Keratinocyte (primary cell): ENCODE results near the gene GPR37L1. TPM values are rescaled to one million over a fixed set of nuclear protein-coding genes. Genes with fewer than 3 reads are reported as not detected.

Experiments used
- DNase-seq: peaks from one replicate; pipeline ENCODE4 v3.0.0-alpha.2; 2011; ENCODE audit warnings: low read depth, missing footprints, low spot score
- FAIRE-seq: peaks from 2 replicates; lab custom pipeline; 2011; peaks lifted over from hg19 to GRCh38; lab: Jason Lieb, UNC
- H2AFZ ChIP-seq: 2 replicates; pipeline ENCODE4 v1.6.0; 2012; ENCODE audit warnings: low read length, control low read depth, inconsistent platforms; ENCODE audit not compliant: control insufficient read depth
- H3K27ac ChIP-seq: 2 replicates; pipeline ENCODE4 v1.5.1; 2011; ENCODE audit warnings: low read length; ENCODE audit not compliant: control insufficient read depth, insufficient read depth
- H3K27me3 ChIP-seq: 3 replicates; pipeline ENCODE4 v1.6.0; 2011; ENCODE audit warnings: low read length; ENCODE audit not compliant: control insufficient read depth, insufficient read depth; ENCODE audit errors: extremely low read depth
- H3K36me3 ChIP-seq, 2 experiments: 2 replicates in 1 of 2; 3 replicates in 1 of 2; pipeline ENCODE4 v1.5.1; 2011; ENCODE audit warnings: low read length in 2 of 2, mild to moderate bottlenecking in 1 of 2; ENCODE audit not compliant: control insufficient read depth in 2 of 2, insufficient read depth in 2 of 2; ENCODE audit errors: extremely low read depth in 1 of 2
- H3K4me1 ChIP-seq: 3 replicates; pipeline ENCODE4 v1.5.1; 2011; ENCODE audit warnings: low read length; ENCODE audit not compliant: control insufficient read depth, insufficient read depth; ENCODE audit errors: extremely low read depth
- H3K4me2 ChIP-seq: 3 replicates; pipeline ENCODE4 v1.6.0; 2011; ENCODE audit warnings: low read depth, low read length; ENCODE audit not compliant: control insufficient read depth, insufficient read depth; ENCODE audit errors: extremely low read depth
- H3K4me3 ChIP-seq, 3 experiments: fragments of 200-600 bp in 1 of 3; sonication (generic) in 1 of 3; 2 replicates in 2 of 3; 3 replicates in 1 of 3; pipeline ENCODE4 v1.5.1; 2011 to 2016; ENCODE audit warnings: low read length in 3 of 3, mild to moderate bottlenecking in 3 of 3, control low read depth in 2 of 3, inconsistent platforms in 1 of 3, low read depth in 1 of 3, mixed read lengths in 1 of 3, mixed run types in 1 of 3, moderate library complexity in 1 of 3; ENCODE audit not compliant: control insufficient read depth in 2 of 3, insufficient read depth in 2 of 3; ENCODE audit errors: extremely low read depth in 1 of 3
- H3K79me2 ChIP-seq: 2 replicates; pipeline ENCODE4 v1.6.0; 2012; ENCODE audit warnings: low read length; ENCODE audit not compliant: control insufficient read depth, insufficient read depth
- H3K9ac ChIP-seq: 3 replicates; pipeline ENCODE4 v1.6.0; 2011; ENCODE audit warnings: low read length; ENCODE audit not compliant: control insufficient read depth, insufficient read depth; ENCODE audit errors: extremely low read depth
- H3K9me1 ChIP-seq: 3 replicates; pipeline ENCODE4 v1.6.0; 2011; ENCODE audit warnings: low read length; ENCODE audit not compliant: control insufficient read depth, insufficient read depth; ENCODE audit errors: extremely low read depth
- H3K9me3 ChIP-seq: 2 replicates; pipeline ENCODE4 v1.5.1; 2012; ENCODE audit warnings: low read depth, low read length; ENCODE audit not compliant: control insufficient read depth
- H4K20me1 ChIP-seq: 3 replicates; pipeline ENCODE4 v1.6.0; 2011; ENCODE audit warnings: low read length; ENCODE audit not compliant: control insufficient read depth, insufficient read depth; ENCODE audit errors: extremely low read depth
- CTCF ChIP-seq, 3 experiments: IDR thresholded peaks in 1 of 3; conservative IDR thresholded peaks in 1 of 3; optimal IDR thresholded peaks in 1 of 3; 2 replicates in 2 of 3; 3 replicates in 1 of 3; pipeline versions ENCODE3 to v1.5.1; 2011; ENCODE audit warnings: low read length in 3 of 3, mild to moderate bottlenecking in 3 of 3, moderate library complexity in 2 of 3, control low read depth in 1 of 3, inconsistent platforms in 1 of 3; ENCODE audit not compliant: insufficient read depth in 2 of 3; ENCODE audit errors: extremely low read depth in 1 of 3
- EZH2 ChIP-seq: IDR thresholded peaks from one replicate; pipeline ENCODE4 v1.6.1; 2012; ENCODE audit warnings: inconsistent platforms, mild to moderate bottlenecking, low read length, moderate library complexity
- dilution Hi-C: fragments of 300-500 bp; cut with MboI; formaldehyde crosslinking; loops from one replicate; pipeline ENCODE4 v1.7.0; 2020; ENCODE audit warnings: low sequenced_read_pairs; ENCODE audit not compliant: extremely low pct_ligation_motif_present
- polyA plus RNA-seq, 5 experiments: library from polyadenylated mRNA; depleted of rRNA in 3 of 5; stranded (reverse) in 3 of 5; stranded (forward) in 1 of 5; unstranded in 1 of 5; fragments of >200 nt; gene quantifications; 1 replicate in 1 of 5; 2 replicates in 3 of 5; 3 replicates in 1 of 5; pipeline versions ENCODE4 v1.2.1 to v1.2.3, GENCODE V29; 2011 to 2012; ENCODE audit warnings: missing spikeins in 2 of 5, low read depth in 1 of 5, low replicate concordance in 1 of 5

The GPR37L1 gene
- polyA plus RNA-seq, 1 donor (not counting 4 experiments of a cell fraction or from before 2014, with no cell fraction given) = not detected

GRCh38 chr1:202160377-202160940, 37.7 kb downstream of the GPR37L1 start, which contains the start of gene PTPN7:
Gene PTPN7, minus strand, starts transcription at chr1:202160602. Its CDS starts 1,200 bp downstream, at chr1:202159402.
- Histone ChIP-seq H3K4me1 (no peaks in the 10 kb centered on the region), H2AFZ (no peak within 1 kb of the TSS), H3K4me2 (no peak within 1 kb of the TSS), H3K27ac (no peak within 1 kb of the TSS), H3K9me3 (no peaks in the 10 kb centered on the region), H3K36me3 (no peaks in the 10 kb centered on the region), H3K79me2 (no peaks in the 10 kb centered on the region), H3K4me3 (no peak within 1 kb of the TSS), H3K9ac (no peak within 1 kb of the TSS), H3K9me1 (no peaks in the 10 kb centered on the region), H4K20me1 (no peaks in the 10 kb centered on the region), H3K27me3 (peaks cover 11% of the 10 kb centered on the region)
- DNase-seq = no peak
- dilution Hi-C loops = no loop called here
- no peak for FAIRE-seq
- TF ChIP-seq CTCF (optimal IDR thresholded peaks at IDR 0.05 in 1 of 3, IDR thresholded peaks at IDR 0.05 in 1 of 3, conservative IDR thresholded peaks at IDR 0.05 in 1 of 3; ENCODE audit: extremely low read depth in 1 of 3, insufficient read depth in 2 of 3, low read length in 3 of 3) (no peak), EZH2 (no peak)

GRCh38 chr1:202161151-202162046, 38.7 kb downstream of the GPR37L1 start:
- Histone ChIP-seq H3K9ac (no peak overlapping the region), H3K36me3 (no peaks in the 10 kb centered on the region), H3K4me2 (no peak overlapping the region), H3K4me1 (no peaks in the 10 kb centered on the region), H3K4me3 (no peak overlapping the region), H3K79me2 (no peaks in the 10 kb centered on the region), H3K9me3 (no peaks in the 10 kb centered on the region), H3K9me1 (no peaks in the 10 kb centered on the region), H4K20me1 (no peaks in the 10 kb centered on the region), H2AFZ (no peak overlapping the region), H3K27ac (no peak overlapping the region), H3K27me3 (peaks cover 11% of the 10 kb centered on the region)
- dilution Hi-C loops = no loop called here
- TF ChIP-seq CTCF (optimal IDR thresholded peaks at IDR 0.05 in 1 of 3, IDR thresholded peaks at IDR 0.05 in 1 of 3, conservative IDR thresholded peaks at IDR 0.05 in 1 of 3; ENCODE audit: extremely low read depth in 1 of 3, insufficient read depth in 2 of 3, low read length in 3 of 3) = no peak
- TF ChIP-seq EZH2 = no peak
- FAIRE-seq = no peak
- DNase-seq = no peak
